NCI-H146 (cell line): ENCODE results near the gene LYSET.
"Not testable (repeated sequence)": the region's sequence is repeated elsewhere in the genome, so short reads cannot be mapped to it uniquely, and the experiment has no call there.

ENCODE experiments used
- DNase-seq: peaks from one replicate; lab custom pipeline; 2025; lab: John Stamatoyannopoulos, UW

Gene LYSET

GRCh38 chr14:93223565-93223964, 38.4 kb downstream of the LYSET start:
- DNase-seq = no peak

GRCh38 chr14:93228550-93228949, 43.4 kb downstream of the LYSET start:
- DNase-seq = no peak

- DNase-seq = no peak
Measured at GRCh38 chr14:93230539-93230938, 45.4 kb downstream of the LYSET start.

- peak; percentile 60 for DNase-seq
Measured at GRCh38 chr14:93231129-93231979, 46.2 kb downstream of the LYSET start.

GRCh38 chr14:93232159-93232558, 47.0 kb downstream of the LYSET start:
- no peak for DNase-seq

- DNase-seq = not testable (repeated sequence)
Measured at GRCh38 chr14:93233078-93233477, 48.0 kb downstream of the LYSET start.

- peak; percentile 1 for DNase-seq
Measured at GRCh38 chr14:93234798-93235197, 49.7 kb downstream of the LYSET start.
